ENCODE measurements around the gene GINM1. TPM values are rescaled to one million over a fixed set of nuclear protein-coding genes. Genes with fewer than 3 reads are reported as not detected.

GINM1 gene
- total and polyA plus RNA-seq, 12 donors, result 21.0 to 74.4 (median 55.6) TPM

GRCh38 chr6:149614337-149614736, 48.2 kb downstream of the GINM1 start:
- WGBS, 4 donors, result 80 to 93% (median 85%) methylated on average over 4 of the region's 4 CpGs
- DNase-seq, result no peak
- intact Hi-C loops (cut with DNase I), result no loop called here
- Histone ChIP-seq H3K4me3 (no peak overlapping the region), H3K4me1 (replicated peaks in 1 of 2) (no peaks in the 10 kb centered on the region), H3K36me3 (replicated peaks in 1 of 2) (no peaks in the 10 kb centered on the region), H3K27me3 (no peaks in the 10 kb centered on the region), H3K27ac (no peak overlapping the region), H3K9me3 (replicated peaks in 1 of 3) (no peaks in the 10 kb centered on the region)
- TF ChIP-seq POLR2A (IDR thresholded peaks at IDR 0.05), result no peak
- TF ChIP-seq, protein P1, sequence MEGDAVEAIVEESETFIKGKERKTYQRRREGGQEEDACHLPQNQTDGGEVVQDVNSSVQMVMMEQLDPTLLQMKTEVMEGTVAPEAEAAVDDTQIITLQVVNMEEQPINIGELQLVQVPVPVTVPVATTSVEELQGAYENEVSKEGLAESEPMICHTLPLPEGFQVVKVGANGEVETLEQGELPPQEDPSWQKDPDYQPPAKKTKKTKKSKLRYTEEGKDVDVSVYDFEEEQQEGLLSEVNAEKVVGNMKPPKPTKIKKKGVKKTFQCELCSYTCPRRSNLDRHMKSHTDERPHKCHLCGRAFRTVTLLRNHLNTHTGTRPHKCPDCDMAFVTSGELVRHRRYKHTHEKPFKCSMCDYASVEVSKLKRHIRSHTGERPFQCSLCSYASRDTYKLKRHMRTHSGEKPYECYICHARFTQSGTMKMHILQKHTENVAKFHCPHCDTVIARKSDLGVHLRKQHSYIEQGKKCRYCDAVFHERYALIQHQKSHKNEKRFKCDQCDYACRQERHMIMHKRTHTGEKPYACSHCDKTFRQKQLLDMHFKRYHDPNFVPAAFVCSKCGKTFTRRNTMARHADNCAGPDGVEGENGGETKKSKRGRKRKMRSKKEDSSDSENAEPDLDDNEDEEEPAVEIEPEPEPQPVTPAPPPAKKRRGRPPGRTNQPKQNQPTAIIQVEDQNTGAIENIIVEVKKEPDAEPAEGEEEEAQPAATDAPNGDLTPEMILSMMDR (IDR thresholded peaks at IDR 0.05), result no peak

DNA sequence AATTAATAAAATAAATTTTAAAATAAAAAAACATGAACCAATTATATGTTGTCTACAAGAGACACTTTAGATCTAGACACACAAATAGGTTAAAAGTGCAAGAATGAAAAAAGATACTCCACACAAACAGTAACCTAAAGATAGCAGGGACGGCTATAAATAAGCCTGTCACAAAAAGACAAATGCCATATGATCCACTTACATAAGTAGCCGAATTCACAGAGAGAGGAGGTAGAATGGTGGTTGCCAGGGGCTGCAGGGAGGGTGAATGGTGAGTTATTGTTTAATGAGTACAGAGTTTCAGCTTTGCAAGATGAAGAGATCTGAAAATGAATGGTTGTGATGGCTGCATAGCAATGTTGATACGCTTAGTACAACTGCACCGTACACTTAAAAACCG, 49.6 kb downstream of the GINM1 start:
- H3K36me3 ChIP-seq (replicated peaks in 1 of 2), result no peaks in the 10 kb centered on the region
- no peaks in the 10 kb centered on the region for H3K27me3 ChIP-seq
- no peaks in the 10 kb centered on the region for H3K4me1 ChIP-seq (replicated peaks in 1 of 2)
- intact Hi-C loops (cut with DNase I), result no loop called here
- DNase-seq, result no peak
- no peak overlapping the region for H3K4me3 ChIP-seq
- H3K27ac ChIP-seq, result no peak overlapping the region
- no peaks in the 10 kb centered on the region for H3K9me3 ChIP-seq (replicated peaks in 1 of 3)
- TF ChIP-seq, protein P1 (IDR thresholded peaks at IDR 0.05), result no peak
- TF ChIP-seq POLR2A (IDR thresholded peaks at IDR 0.05), result no peak
- 65 to 81% (median 75%) methylated on average over 5 of the region's 5 CpGs for WGBS, 4 donors

GRCh38 chr6:149627672-149628071, 61.5 kb downstream of the GINM1 start:
- Histone ChIP-seq H3K9me3 (replicated peaks in 1 of 3) (no peaks in the 10 kb centered on the region), H3K27ac (no peak overlapping the region), H3K27me3 (no peaks in the 10 kb centered on the region), H3K4me3 (no peak overlapping the region), H3K4me1 (replicated peaks in 1 of 2) (no peaks in the 10 kb centered on the region), H3K36me3 (replicated peaks in 1 of 2) (peaks cover 0 to 17% of the 10 kb centered on the region in 2 donors)
- intact Hi-C loops (cut with DNase I), result no loop called here
- TF ChIP-seq, protein P1 (IDR thresholded peaks at IDR 0.05), result no peak
- TF ChIP-seq POLR2A (IDR thresholded peaks at IDR 0.05), result no peak
- peak in 5 of 7 donors; percentile 21 to 36 (median 34) for DNase-seq

- no peaks in the 10 kb centered on the region for H3K9me3 ChIP-seq (replicated peaks in 1 of 3)
- H3K36me3 ChIP-seq (replicated peaks in 1 of 2), result peaks cover 0 to 11% of the 10 kb centered on the region in 2 donors
- intact Hi-C loops (cut with DNase I), result no loop called here
- no peak for DNase-seq
- no peaks in the 10 kb centered on the region for H3K27me3 ChIP-seq
- H3K27ac ChIP-seq, result no peak overlapping the region
- TF ChIP-seq, protein P1 (IDR thresholded peaks at IDR 0.05), result no peak
- no peak for TF ChIP-seq POLR2A (IDR thresholded peaks at IDR 0.05)
- no peaks in the 10 kb centered on the region for H3K4me1 ChIP-seq (replicated peaks in 1 of 2)
- 77 to 86% (median 84%) methylated on average over 4 of the region's 4 CpGs for WGBS, 4 donors
- no peak overlapping the region for H3K4me3 ChIP-seq
These were observed 62.8 kb downstream of the GINM1 start for GRCh38 chr6:149628875-149629510.

Data from adrenal gland (tissue), 12 donors.